HG02763 (cell line): ENCODE measurements around the gene LMTK3.
"Not testable (repeated sequence)": the region's sequence is repeated elsewhere in the genome, so short reads cannot be mapped to it uniquely, and the experiment has no call there.

ENCODE experiments used
- ATAC-seq: cut with Tn5 transposase; IDR thresholded peaks from one replicate; pipeline ENCODE4 v1.9.1; 2021; ENCODE audit warnings: mild to moderate bottlenecking, moderate library complexity; ENCODE audit not compliant: unreplicated experiment

LMTK3 gene

GRCh38 chr19:48541813-48542212, 30.2 kb upstream of the LMTK3 start:
- no peak for ATAC-seq

- no peak for ATAC-seq
Observed at GRCh38 chr19:48540110-48540509, 28.5 kb upstream of the LMTK3 start.

- no peak for ATAC-seq
Observed at GRCh38 chr19:48539503-48540096, 28.0 kb upstream of the LMTK3 start.

GRCh38 chr19:48538057-48538456, 26.4 kb upstream of the LMTK3 start:
- ATAC-seq = not testable (repeated sequence)

GRCh38 chr19:48537541-48537940, 25.9 kb upstream of the LMTK3 start:
- no peak for ATAC-seq

GRCh38 chr19:48533770-48534169, 22.1 kb upstream of the LMTK3 start:
- no peak for ATAC-seq

GRCh38 chr19:48530770-48531169, 19.1 kb upstream of the LMTK3 start:
- ATAC-seq = no peak

- ATAC-seq = no peak
Observed at GRCh38 chr19:48530066-48530720, 18.6 kb upstream of the LMTK3 start.

- no peak for ATAC-seq
Observed at GRCh38 chr19:48529156-48529555, 17.5 kb upstream of the LMTK3 start.

GRCh38 chr19:48524732-48525131, 13.1 kb upstream of the LMTK3 start:
- ATAC-seq = no peak

GRCh38 chr19:48524221-48524620, 12.6 kb upstream of the LMTK3 start:
- no peak for ATAC-seq

- no peak for ATAC-seq
Observed at GRCh38 chr19:48520134-48520533, 8.5 kb upstream of the LMTK3 start.

GRCh38 chr19:48519426-48519825, 7.8 kb upstream of the LMTK3 start:
- ATAC-seq = not testable (repeated sequence)

- no peak for ATAC-seq
Observed at GRCh38 chr19:48518207-48518606, 6.6 kb upstream of the LMTK3 start.

- no peak for ATAC-seq
Observed at GRCh38 chr19:48516536-48516935, 4.9 kb upstream of the LMTK3 start.

GRCh38 chr19:48514123-48514458, 2.5 kb upstream of the LMTK3 start:
- no peak for ATAC-seq

- no peak for ATAC-seq
Observed at GRCh38 chr19:48513289-48514122, 1.9 kb upstream of the LMTK3 start.

- ATAC-seq = no peak
Observed at GRCh38 chr19:48512504-48513288, 1.1 kb upstream of the LMTK3 start.

GRCh38 chr19:48511321-48511731, 309 bp downstream of the LMTK3 start:
- no peak for ATAC-seq

- no peak for ATAC-seq
Observed at GRCh38 chr19:48510421-48511268, 990 bp downstream of the LMTK3 start.
